ENCODE measurements around the gene TOM1.

GRCh38 chr22:35353318-35353717 is 53.6 kb downstream of the TOM1 start:
- TF ChIP-seq CTCF (IDR thresholded peaks at IDR 0.05; ENCODE audit: low read depth, low read length, missing input control) (no peak), HNF4G (IDR thresholded peaks at IDR 0.05) (no peak), MAX (IDR thresholded peaks at IDR 0.05) (no peak), TAF1 (conservative IDR thresholded peaks at IDR 0.05) (no peak), EGR1 (IDR thresholded peaks at IDR 0.05; ENCODE audit: low read depth in 2 of 2) (no peak), RXRA (IDR thresholded peaks at IDR 0.05) (no peak), GABPA (IDR thresholded peaks at IDR 0.05 in 1 of 2, conservative IDR thresholded peaks at IDR 0.05 in 1 of 2) (no peak), REST (IDR thresholded peaks at IDR 0.05) (no peak), ZBTB33 (IDR thresholded peaks at IDR 0.05) (no peak), YY1 (IDR thresholded peaks at IDR 0.05) (no peak), SP1 (IDR thresholded peaks at IDR 0.05) (no peak)

All from liver (tissue), 3 donors.